VCaP (cell line): ENCODE results near the gene SYT1.

Experiments
- H3K27ac ChIP-seq: fragments of 450-650 bp; 2 replicates; pipeline ENCODE4 v1.5.1; 2017
- TF ChIP-seq, protein P1 (sequence below): fragments of 450-650 bp; conservative IDR thresholded peaks from 2 replicates; pipeline ENCODE4 v1.5.1; 2017; ENCODE audit warnings: mild to moderate bottlenecking, moderate library complexity

The SYT1 gene

GRCh38 chr12:79455286-79455685 is 590.7 kb downstream of the SYT1 start:
- H3K27ac ChIP-seq: no peak overlapping the region
- TF ChIP-seq, protein P1, sequence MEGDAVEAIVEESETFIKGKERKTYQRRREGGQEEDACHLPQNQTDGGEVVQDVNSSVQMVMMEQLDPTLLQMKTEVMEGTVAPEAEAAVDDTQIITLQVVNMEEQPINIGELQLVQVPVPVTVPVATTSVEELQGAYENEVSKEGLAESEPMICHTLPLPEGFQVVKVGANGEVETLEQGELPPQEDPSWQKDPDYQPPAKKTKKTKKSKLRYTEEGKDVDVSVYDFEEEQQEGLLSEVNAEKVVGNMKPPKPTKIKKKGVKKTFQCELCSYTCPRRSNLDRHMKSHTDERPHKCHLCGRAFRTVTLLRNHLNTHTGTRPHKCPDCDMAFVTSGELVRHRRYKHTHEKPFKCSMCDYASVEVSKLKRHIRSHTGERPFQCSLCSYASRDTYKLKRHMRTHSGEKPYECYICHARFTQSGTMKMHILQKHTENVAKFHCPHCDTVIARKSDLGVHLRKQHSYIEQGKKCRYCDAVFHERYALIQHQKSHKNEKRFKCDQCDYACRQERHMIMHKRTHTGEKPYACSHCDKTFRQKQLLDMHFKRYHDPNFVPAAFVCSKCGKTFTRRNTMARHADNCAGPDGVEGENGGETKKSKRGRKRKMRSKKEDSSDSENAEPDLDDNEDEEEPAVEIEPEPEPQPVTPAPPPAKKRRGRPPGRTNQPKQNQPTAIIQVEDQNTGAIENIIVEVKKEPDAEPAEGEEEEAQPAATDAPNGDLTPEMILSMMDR: no peak

DNA sequence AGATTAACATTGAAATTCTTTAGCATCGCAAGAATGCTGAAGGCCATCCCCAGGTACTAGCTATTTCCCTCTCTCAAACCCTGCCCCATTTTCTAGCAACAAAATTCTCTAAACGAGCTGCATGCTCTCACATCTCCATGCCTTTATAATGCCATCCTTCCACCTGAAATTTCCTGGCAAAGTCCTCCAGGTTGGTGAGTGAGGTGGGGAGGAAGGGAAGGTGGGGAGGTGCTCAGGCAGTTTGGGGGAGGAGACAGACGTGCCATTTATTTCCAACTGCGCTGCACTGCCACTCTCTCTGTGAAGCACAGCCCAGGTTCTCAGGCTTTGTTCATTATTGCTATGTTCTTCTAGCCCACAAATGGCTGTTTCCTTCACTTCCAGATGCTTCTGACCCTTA is 617.7 kb downstream of the SYT1 start:
- TF ChIP-seq, protein P1: no peak

GRCh38 chr12:79482921-79483320 is 618.3 kb downstream of the SYT1 start:
- no peak overlapping the region for H3K27ac ChIP-seq
- TF ChIP-seq, protein P1: no peak

More for the DNA sequence above, 617.7 kb downstream of the SYT1 start:
- H3K27ac ChIP-seq: no peak overlapping the region

DNA sequence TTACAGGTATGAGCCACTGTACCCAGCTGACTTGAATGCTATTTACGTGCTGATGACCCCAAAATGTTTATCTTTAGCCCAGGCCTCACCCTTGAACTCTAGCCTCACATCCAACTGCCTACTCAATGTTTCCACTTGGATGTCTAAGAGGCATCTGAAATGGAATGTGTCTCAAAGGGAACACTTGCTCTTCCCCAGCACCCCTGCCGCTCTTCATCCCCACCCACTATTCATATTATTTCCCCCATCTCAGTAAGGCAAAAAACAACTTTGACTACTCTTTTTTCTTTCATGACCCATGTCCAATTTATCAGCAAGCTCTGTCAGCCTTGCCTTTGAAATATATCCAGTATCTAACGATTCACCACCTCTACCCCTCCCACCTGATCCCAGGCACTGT is 621.6 kb downstream of the SYT1 start:
- no peak overlapping the region for H3K27ac ChIP-seq
- TF ChIP-seq, protein P1: no peak

DNA sequence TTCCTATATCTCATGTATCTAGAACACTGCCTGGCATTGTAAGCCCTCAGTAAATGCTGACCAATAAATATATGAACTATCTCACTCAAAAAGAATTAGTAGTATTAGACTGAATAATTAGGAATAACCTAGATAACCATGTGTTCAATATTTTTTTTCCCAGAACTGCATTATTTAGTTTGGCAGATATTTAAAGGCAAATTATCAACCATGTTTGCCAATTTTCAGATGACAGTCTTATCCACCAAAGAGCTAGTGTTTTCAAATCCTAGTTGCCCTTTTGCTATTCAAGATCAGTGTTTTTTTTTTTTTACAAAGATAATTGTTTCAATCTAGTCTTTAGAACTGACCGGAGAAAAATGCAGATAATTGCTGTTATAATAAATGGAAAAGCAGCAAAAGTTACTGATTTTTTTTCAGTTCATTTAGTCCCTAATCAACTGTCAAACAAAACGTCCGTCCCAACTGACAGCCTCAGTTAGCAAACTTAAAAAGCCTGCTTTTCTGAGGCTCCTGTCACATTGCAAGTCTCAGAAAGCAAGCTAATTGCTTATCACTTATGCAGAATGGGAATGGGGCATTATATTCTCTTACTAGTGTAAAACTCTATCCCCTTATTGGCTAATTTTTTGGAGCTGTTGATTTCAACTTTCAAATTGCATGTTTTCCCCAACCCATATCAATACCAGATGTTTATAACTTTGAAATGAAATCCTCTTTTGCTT is 623.0 kb downstream of the SYT1 start:
- no peak overlapping the region for H3K27ac ChIP-seq
- TF ChIP-seq, protein P1: no peak
